Stimulated activated CD8-positive, alpha-beta memory T cell treated with anti-CD3 and anti-CD28 coated beads, Interleukin-2, amount 100 ng/mL, for 48 hours (primary cell): Measurements from ENCODE around the gene ADAMTS20.
"Not testable (repeated sequence)": the region's sequence is repeated elsewhere in the genome, so short reads cannot be mapped to it uniquely, and the experiment has no call there.

Experiments
- DNase-seq, 2 donors: peaks; one replicate each; pipeline ENCODE4 v3.0.0-alpha.2; 2020; ENCODE audit warnings: low read depth in 2 of 2

Gene ADAMTS20

GRCh38 chr12:43551971-43552559 is at the start of gene ADAMTS20:
ADAMTS20 (minus strand) TSS chr12:43552203; CDS start chr12:43551921, 282 bp downstream.
- DNase-seq: no peak

GRCh38 chr12:43599708-43600107 is 47.7 kb upstream of the ADAMTS20 start:
- DNase-seq: no peak

DNA sequence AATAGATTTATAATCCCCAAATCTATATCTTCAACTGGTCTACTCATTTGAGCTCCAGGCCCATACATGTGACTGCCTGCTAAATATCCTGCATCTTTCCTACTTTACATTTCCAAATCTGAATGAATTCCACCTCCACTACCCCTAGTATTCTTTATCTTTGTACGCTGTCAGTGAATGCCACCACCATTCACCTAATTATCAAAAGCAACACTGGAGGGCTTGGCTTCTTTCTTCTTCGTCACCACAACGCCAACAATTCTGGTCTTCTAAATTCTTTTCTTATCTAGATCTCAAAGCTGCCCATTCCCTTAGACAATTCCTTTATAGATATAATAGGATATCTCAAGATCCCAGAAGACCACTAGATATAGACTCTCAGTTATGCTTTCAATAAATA is 47.1 kb upstream of the ADAMTS20 start:
- no peak for DNase-seq

DNA sequence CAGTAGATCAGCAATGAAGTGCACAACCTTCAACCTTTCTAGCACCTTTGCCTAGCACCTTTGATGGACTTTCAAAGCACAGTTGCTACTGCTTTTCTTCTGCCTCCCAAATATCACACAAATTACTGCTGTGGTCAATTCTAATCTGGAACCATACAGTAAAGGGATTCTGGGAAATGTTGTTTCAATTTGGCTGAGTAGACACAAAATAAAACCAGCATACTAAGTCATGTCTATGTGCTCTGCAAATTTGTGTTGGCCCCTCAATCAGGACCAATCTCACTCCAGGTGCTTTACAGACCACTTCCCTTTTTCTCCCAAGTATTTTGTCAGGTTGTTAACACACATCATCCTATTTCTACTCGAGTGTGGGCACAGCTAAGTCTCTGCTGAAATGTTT is 38.3 kb upstream of the ADAMTS20 start:
- DNase-seq: no peak

- no peak for DNase-seq
Measured at GRCh38 chr12:43586646-43587245, 34.7 kb upstream of the ADAMTS20 start.

GRCh38 chr12:43585676-43586075 is 33.7 kb upstream of the ADAMTS20 start:
- no peak for DNase-seq

DNA sequence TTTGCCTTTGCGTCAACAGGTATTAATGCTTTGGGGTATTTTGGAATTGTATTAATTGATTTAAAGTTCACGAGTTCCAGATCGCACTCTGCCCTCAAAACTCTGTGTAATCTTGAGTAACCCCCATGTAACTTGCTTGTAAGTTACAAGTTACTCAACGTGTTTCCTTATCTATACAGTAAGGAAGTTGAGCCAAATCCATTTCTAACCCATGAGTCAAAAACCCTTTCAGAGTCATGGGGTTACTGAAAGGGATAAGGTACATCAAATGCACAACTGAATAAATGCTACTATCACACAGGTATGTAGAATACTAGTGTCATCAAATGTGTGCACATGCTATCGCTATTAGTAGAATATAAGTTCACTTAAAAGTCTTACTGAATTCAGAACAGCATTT is 28.6 kb upstream of the ADAMTS20 start:
- no peak for DNase-seq

DNA sequence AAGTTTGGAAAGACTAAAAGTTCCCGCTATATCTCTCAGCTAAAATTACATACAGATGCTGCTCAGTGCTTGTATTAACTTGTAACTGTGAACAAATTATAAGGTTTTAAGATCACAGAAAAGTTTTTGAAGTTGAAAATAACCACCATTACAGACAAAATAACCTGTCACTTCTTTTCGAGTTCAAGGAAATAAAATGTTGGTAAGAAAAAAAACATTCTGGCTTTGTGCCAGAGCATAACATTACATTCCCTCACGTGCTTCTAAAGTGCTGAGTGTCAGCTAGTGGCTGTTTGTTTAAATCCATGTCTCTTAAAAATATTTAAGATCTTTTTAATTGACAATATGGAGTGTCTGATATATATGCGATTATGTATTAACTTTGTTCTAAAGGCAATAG is 27.2 kb upstream of the ADAMTS20 start:
- no peak for DNase-seq

- no peak for DNase-seq
Measured at GRCh38 chr12:43578782-43579181, 26.8 kb upstream of the ADAMTS20 start.

DNA sequence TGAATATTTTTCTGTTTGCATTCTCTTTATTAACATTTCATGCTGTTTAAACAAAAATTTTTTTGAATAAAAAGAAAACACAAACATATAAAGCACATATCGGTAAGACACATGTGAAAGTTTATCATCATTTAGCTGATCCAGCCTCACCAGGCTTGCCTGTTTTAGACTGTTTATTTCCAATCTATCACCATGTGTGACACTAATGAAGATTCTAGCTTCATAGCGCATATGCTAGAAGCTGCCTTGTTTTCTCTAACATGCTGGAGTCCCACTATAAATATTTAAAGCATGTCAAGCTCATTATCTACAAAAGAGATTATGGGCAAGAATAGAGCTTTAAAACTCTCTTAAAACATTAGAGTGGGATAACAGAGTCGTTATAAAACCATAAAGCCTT is 25.4 kb upstream of the ADAMTS20 start:
- no peak for DNase-seq

GRCh38 chr12:43576162-43576561 is 24.2 kb upstream of the ADAMTS20 start:
- DNase-seq: no peak

GRCh38 chr12:43571885-43572284 is 19.9 kb upstream of the ADAMTS20 start:
- no peak for DNase-seq

GRCh38 chr12:43556057-43556456 is 4.1 kb upstream of the ADAMTS20 start:
- DNase-seq: no peak

DNA sequence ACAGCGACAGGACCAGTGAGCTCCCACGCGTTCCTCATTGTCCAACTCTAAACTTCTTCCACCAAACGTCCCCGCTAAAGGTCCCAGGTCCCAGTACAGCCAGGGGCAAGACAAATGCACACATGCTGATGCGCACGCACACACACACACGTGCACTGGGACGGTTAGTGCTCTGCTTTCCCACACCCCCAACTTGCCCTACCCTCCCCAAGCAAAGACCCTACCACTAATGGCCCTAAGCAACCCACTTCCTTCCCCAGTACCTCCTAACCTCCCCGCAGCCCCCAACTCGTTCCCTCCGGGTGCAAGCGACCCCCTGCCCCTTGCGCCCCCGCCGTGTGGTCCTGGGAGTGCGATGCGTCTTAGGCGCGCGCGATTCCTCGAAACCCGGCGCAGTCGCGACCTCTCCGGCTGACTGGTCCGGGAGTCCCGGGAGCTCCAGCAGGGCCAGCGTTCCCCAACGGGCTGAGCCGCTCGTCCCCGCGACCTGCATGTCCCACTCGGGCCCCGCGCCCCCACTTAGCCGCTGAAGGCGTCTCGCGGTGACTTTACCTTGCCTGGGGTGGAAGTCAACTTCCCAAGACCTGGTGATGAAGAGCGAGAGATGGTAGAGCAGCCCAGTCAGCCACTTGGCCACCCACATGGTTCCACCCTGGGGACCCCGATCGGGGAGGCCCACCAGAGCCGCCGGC is 578 bp downstream of the ADAMTS20 start:
- no peak for DNase-seq

DNA sequence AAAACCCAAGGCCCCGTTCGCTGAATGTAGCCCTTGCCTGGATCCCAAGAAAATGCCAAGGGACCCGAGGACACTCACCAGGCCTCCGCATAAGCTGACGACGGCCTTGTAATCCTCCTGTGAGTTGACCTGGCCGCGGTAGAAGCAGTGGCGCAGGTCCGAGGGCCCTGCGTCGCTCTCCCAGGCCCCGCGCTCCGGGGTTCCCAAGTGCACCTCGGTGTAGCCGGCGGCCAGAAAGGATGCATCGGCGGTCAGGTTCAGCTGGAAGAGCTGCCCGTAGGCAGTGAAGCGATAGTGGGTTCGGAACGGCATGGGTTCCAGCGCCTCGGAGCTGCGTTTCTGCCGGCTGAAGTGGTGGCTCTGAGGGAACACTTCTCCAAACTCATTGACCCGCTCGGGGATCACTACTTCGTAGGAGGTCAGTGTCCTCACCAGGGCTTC is 1.2 kb downstream of the ADAMTS20 start:
- no peak for DNase-seq

DNA sequence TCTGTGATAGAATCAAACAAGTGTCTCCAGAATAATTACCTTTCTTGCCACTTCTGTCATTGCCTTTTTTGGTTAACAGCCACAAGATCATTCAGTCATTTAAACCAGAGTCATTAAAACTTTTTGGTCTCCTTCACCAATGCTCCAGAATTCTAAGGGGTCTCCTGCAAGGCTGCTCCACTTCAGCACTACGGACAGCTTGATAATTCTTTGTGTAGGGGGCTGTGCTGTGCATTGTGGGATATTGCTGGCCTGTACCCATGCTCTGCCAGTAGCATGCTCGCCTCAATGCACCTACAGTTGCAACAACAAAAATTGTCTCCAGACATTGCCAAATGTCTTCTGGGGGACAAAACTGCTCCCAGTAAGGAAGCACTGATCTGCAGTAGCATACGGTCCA is 7.3 kb downstream of the ADAMTS20 start:
- no peak for DNase-seq

DNA sequence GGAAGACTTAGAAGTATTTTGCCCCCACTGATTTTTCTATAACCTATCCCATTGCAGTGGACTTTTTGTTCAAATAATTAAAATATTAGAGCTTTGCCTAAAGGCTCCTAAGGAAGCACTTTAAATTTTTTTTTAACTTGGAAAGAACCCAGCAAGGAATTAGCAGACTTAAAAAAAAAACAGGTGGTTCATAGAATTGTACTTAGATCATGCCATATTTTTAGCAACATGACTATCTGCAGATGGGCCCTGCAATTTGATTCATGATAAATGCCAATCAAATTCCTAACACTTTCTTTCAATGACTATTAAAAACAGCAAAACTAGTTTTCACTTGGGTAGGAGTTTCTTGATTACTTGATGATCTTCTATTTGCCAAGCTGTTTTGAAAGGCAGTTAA is 11.5 kb downstream of the ADAMTS20 start:
- no peak for DNase-seq

DNA sequence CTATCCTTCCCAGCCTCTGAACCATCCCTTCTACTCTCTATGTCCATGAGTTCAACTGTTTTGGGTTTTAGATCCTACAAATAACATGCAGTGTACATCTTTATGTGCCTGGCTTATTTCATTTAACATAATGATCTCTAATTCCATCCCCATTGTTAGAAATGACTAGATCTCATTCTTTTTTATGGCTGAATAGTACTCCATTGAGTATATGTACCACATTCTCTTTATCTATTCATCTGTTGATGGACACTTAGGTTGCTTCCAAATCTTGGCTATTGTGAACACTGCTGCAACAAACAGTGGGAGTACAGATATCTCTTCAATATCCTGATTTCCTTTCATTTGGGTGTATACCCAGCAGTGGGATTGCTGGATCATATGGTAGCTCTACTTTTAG is 14.3 kb downstream of the ADAMTS20 start:
- DNase-seq: not testable (repeated sequence)

- no peak for DNase-seq
Measured at GRCh38 chr12:43516045-43516444, 36.0 kb downstream of the ADAMTS20 start.

- DNase-seq: no peak
Measured at GRCh38 chr12:43501703-43502102, 50.3 kb downstream of the ADAMTS20 start.

GRCh38 chr12:43493261-43493797 is 58.7 kb downstream of the ADAMTS20 start:
- no peak for DNase-seq

DNA sequence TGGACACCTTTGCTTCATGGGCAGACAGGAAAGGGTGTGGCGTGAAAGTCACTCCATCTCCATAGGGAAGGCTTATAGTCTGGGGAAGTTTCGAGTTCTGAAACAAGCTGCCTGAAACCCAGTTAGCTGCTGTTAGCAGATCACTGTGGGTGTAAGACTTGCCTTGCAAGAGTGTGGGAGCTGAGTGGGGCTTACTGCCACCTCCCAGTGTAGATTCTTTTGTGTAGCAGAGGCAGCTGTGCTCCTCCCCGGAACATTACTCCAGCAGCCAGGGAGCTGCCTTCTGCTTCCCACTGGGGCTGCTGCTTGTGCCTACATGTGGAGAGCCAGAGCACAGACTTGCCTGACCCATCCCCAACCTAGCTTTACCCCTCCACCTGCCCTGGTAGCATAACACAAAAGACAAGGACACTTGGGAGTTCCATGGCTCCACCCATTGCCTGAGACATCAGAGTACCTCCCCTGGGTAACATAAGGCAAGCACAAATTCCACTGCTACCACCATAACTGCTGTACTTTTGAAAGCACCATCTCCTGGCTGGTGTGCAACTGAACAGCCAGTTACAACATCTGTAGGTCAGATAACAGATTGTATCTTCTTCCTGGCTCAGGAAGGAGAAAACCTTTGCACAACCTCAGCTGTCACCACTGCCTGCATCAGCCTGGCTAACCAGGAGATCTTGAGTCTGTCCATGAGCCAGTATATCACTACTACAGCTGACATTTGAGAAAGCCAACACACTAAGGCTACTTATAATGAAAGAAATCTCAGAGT is 69.5 kb downstream of the ADAMTS20 start:
- no peak for DNase-seq
